WTC11 (cell line): ENCODE data around the gene INVS. TPM values are rescaled to one million over a fixed set of nuclear protein-coding genes. Genes with fewer than 3 reads are reported as not detected.

Experiments
- ATAC-seq: fragments of 200-7000 bp; cut with Tn5 transposase; 2 replicates; pipeline ENCODE4 v1.10.0; 2021; ENCODE audit warnings: mild to moderate bottlenecking, moderate library complexity
- CTCF ChIA-PET: fragments of 300-600 bp; sonication (Branson Sonifier 250); formaldehyde crosslinking; loops from one replicate; lab custom pipeline; 2021; ENCODE audit warnings: antibody characterized with exemption; lab: Charles Lee
- POLR2A ChIA-PET: fragments of 350-600 bp; sonication (Branson Sonifier 250); formaldehyde crosslinking; loops from one replicate; lab custom pipeline; 2021; ENCODE audit warnings: antibody characterized with exemption; lab: Charles Lee
- DNase-seq: peaks from one replicate; pipeline ENCODE4 v3.0.0; 2021; ENCODE audit warnings: low spot score
- H3K27ac Mint-ChIP-seq: 2 replicates; pipeline ENCODE4 v1.8.0; 2021; ENCODE audit warnings: mixed read lengths
- H3K27me3 Mint-ChIP-seq: 2 replicates; pipeline ENCODE4 v1.8.0; 2021; ENCODE audit warnings: low read depth, mild to moderate bottlenecking, moderate library complexity, mixed read lengths
- H3K36me3 Mint-ChIP-seq: 2 replicates; pipeline ENCODE4 v1.8.0; 2021; ENCODE audit warnings: mixed read lengths
- H3K4me1 Mint-ChIP-seq: 2 replicates; pipeline ENCODE4 v1.8.0; 2022; ENCODE audit warnings: mixed read lengths
- H3K4me3 Mint-ChIP-seq: 2 replicates; pipeline ENCODE4 v1.8.0; 2021; ENCODE audit warnings: mild to moderate bottlenecking, moderate library complexity, mixed read lengths
- H3K9me3 Mint-ChIP-seq: 2 replicates; pipeline ENCODE4 v1.8.0; 2021; ENCODE audit warnings: mixed read lengths
- ATF2 ChIP-seq: sonication (generic); formaldehyde crosslinking; IDR thresholded peaks from 2 replicates; pipeline ENCODE4 v1.8.1; 2022; ENCODE audit warnings: low read depth, missing genetic modification reagents, borderline replicate concordance
- CTCF ChIP-seq: fragments of 200-600 bp; IDR thresholded peaks from 2 replicates; pipeline ENCODE4 v1.8.0; 2022; ENCODE audit warnings: antibody characterized with exemption
- ETV6 ChIP-seq: sonication (generic); formaldehyde crosslinking; IDR thresholded peaks from 2 replicates; pipeline ENCODE4 v1.8.1; 2022; ENCODE audit warnings: mild to moderate bottlenecking, missing genetic modification reagents
- FOXJ3 ChIP-seq: sonication (generic); formaldehyde crosslinking; IDR thresholded peaks from 2 replicates; pipeline ENCODE4 v1.9.0; 2021; ENCODE audit warnings: missing genetic modification reagents, mild to moderate bottlenecking, borderline replicate concordance
- IRF2 ChIP-seq: sonication (generic); formaldehyde crosslinking; IDR thresholded peaks from 2 replicates; pipeline ENCODE4 v1.8.0; 2022; ENCODE audit warnings: low read depth, missing genetic modification reagents, borderline replicate concordance
- NFE2L1 ChIP-seq: sonication (generic); formaldehyde crosslinking; IDR thresholded peaks from 2 replicates; pipeline ENCODE4 v1.8.1; 2023; ENCODE audit warnings: missing genetic modification reagents
- PRDM15 ChIP-seq: sonication (generic); formaldehyde crosslinking; IDR thresholded peaks from 2 replicates; pipeline ENCODE4 v1.8.0; 2022; ENCODE audit warnings: missing genetic modification reagents
- PREB ChIP-seq: sonication (generic); formaldehyde crosslinking; IDR thresholded peaks from 2 replicates; pipeline ENCODE4 v1.8.1; 2022; ENCODE audit warnings: mild to moderate bottlenecking, missing genetic modification reagents, moderate library complexity, borderline replicate concordance
- PRRX2 ChIP-seq: fragments of 250-450 bp; sonication (Bioruptor Pico); IDR thresholded peaks from 2 replicates; pipeline ENCODE4 v1.8.0; 2021; ENCODE audit warnings: mild to moderate bottlenecking
- SOX15 ChIP-seq: fragments of 250-450 bp; sonication (Bioruptor Pico); IDR thresholded peaks from 2 replicates; pipeline ENCODE4 v1.9.0; 2021; ENCODE audit warnings: mild to moderate bottlenecking
- TEAD4 ChIP-seq: sonication (generic); formaldehyde crosslinking; IDR thresholded peaks from 2 replicates; pipeline ENCODE4 v1.8.0; 2022; ENCODE audit warnings: mild to moderate bottlenecking, missing genetic modification reagents
- ZNF396 ChIP-seq: fragments of 250-450 bp; sonication (Bioruptor Pico); IDR thresholded peaks from 2 replicates; pipeline ENCODE4 v1.8.0; 2021; ENCODE audit warnings: mild to moderate bottlenecking, moderate library complexity, borderline replicate concordance
- total RNA-seq: library from RNA; stranded (reverse); gene quantifications from 3 replicates; pipeline ENCODE4 v1.2.3, GENCODE V29; 2021
- TF ChIP-seq, protein P1 (sequence below): sonication (generic); formaldehyde crosslinking; IDR thresholded peaks from 2 replicates; pipeline ENCODE4 v1.8.1; 2023; ENCODE audit warnings: mild to moderate bottlenecking, missing genetic modification reagents, borderline replicate concordance
- TF ChIP-seq, protein P2 (sequence below): fragments of 250-450 bp; sonication (Bioruptor Pico); IDR thresholded peaks from 2 replicates; pipeline ENCODE4 v1.9.0; 2021; ENCODE audit warnings: moderate library complexity, mild to moderate bottlenecking, inconsistent platforms, borderline replicate concordance
- TF ChIP-seq, protein P3 (sequence below): sonication (generic); formaldehyde crosslinking; conservative IDR thresholded peaks from 2 replicates; pipeline ENCODE4 v1.8.1; 2023; ENCODE audit warnings: mild to moderate bottlenecking, low read depth, missing genetic modification reagents, moderate library complexity

INVS gene
- total RNA-seq, 1 experiment from 2014 or later = 8.1 TPM

GRCh38 chr9:100167176-100167575 lies 68.1 kb downstream of the INVS start:
- TF ChIP-seq FOXJ3 (CRISPR knock-in tag) = no peak
- TF ChIP-seq PREB (CRISPR knock-in tag) = no peak
- no peak for TF ChIP-seq ZNF396
- TF ChIP-seq TEAD4 (CRISPR knock-in tag) = no peak
- Mint-ChIP-seq H3K4me1 (peaks cover 8% of the 10 kb centered on the region; the same call in 1 of the 2 replicates), H3K36me3 (no peaks in the 10 kb centered on the region), H3K4me3 (no peak overlapping the region), H3K27ac (no peak overlapping the region), H3K9me3 (peaks cover under 1% of the 10 kb centered on the region; the same call in 1 of the 2 replicates), H3K27me3 (no peaks in the 10 kb centered on the region)
- ChIA-PET CTCF (interaction anchor here (0.7 kb wide), 1 partner anchor 23 kb away, joined by 3 read pairs; no protein-coding TSS in a partner anchor), POLR2A (no interaction called here)
- DNase-seq (no peak), ATAC-seq (no peak)

DNA sequence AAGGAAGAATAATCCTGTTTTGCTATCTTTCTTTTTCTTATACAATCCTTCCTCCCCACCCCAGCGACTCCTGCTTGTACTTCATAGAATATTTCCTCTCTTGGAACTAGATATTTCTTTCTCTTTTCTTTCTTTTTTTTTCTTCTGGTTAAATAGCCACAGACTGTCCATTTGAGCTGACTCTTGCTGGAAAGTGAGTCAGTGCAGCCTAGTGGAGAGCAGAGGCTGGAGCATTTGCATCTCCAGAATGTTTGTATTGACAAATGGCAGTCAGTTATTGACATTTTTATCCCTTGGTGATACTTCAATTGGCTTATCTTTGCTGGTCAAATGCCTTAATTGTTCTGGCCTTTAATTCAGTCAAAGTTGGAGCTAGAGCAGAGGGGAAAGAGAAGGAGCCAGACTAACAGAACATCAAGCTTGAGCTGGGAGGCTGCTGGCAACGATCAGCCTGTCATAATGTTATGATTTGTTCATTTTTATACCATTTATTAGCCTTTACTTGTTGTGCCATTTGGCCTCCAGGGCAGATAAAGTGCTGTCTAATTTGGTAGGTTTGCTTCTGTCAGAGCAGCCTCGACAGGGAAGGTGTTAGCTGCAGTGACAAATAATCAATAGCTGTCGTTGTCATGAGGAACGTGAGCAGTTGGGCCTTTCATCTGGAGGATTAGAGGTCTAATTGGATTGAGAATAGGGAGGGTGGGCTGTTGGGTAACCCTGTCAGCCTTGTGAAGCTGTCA lies 69.0 kb downstream of the INVS start:
- ATAC-seq = no peak
- CTCF ChIA-PET = interaction anchor here (0.9 to 1.0 kb wide), 2 partner anchors 48 kb away, joined by 3 read pairs; no protein-coding TSS in a partner anchor
- TF ChIP-seq, protein P1, sequence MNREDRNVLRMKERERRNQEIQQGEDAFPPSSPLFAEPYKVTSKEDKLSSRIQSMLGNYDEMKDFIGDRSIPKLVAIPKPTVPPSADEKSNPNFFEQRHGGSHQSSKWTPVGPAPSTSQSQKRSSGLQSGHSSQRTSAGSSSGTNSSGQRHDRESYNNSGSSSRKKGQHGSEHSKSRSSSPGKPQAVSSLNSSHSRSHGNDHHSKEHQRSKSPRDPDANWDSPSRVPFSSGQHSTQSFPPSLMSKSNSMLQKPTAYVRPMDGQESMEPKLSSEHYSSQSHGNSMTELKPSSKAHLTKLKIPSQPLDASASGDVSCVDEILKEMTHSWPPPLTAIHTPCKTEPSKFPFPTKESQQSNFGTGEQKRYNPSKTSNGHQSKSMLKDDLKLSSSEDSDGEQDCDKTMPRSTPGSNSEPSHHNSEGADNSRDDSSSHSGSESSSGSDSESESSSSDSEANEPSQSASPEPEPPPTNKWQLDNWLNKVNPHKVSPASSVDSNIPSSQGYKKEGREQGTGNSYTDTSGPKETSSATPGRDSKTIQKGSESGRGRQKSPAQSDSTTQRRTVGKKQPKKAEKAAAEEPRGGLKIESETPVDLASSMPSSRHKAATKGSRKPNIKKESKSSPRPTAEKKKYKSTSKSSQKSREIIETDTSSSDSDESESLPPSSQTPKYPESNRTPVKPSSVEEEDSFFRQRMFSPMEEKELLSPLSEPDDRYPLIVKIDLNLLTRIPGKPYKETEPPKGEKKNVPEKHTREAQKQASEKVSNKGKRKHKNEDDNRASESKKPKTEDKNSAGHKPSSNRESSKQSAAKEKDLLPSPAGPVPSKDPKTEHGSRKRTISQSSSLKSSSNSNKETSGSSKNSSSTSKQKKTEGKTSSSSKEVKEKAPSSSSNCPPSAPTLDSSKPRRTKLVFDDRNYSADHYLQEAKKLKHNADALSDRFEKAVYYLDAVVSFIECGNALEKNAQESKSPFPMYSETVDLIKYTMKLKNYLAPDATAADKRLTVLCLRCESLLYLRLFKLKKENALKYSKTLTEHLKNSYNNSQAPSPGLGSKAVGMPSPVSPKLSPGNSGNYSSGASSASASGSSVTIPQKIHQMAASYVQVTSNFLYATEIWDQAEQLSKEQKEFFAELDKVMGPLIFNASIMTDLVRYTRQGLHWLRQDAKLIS (CRISPR knock-in tag) = no peak
- TF ChIP-seq, protein P2, sequence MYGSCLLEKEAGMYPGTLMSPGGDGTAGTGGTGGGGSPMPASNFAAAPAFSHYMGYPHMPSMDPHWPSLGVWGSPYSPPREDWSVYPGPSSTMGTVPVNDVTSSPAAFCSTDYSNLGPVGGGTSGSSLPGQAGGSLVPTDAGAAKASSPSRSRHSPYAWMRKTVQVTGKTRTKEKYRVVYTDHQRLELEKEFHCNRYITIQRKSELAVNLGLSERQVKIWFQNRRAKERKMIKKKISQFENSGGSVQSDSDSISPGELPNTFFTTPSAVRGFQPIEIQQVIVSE (CRISPR knock-in tag) = no peak
- no peak for TF ChIP-seq CTCF
- TF ChIP-seq NFE2L1 = no peak
- TF ChIP-seq PRRX2 (CRISPR knock-in tag) = no peak
- no peak for TF ChIP-seq IRF2 (CRISPR knock-in tag)
- TF ChIP-seq ETV6 = no peak
- no peak for TF ChIP-seq PRDM15
- no peak for TF ChIP-seq ATF2 (CRISPR knock-in tag)
- no peak for TF ChIP-seq SOX15 (CRISPR knock-in tag)
- TF ChIP-seq, protein P3, sequence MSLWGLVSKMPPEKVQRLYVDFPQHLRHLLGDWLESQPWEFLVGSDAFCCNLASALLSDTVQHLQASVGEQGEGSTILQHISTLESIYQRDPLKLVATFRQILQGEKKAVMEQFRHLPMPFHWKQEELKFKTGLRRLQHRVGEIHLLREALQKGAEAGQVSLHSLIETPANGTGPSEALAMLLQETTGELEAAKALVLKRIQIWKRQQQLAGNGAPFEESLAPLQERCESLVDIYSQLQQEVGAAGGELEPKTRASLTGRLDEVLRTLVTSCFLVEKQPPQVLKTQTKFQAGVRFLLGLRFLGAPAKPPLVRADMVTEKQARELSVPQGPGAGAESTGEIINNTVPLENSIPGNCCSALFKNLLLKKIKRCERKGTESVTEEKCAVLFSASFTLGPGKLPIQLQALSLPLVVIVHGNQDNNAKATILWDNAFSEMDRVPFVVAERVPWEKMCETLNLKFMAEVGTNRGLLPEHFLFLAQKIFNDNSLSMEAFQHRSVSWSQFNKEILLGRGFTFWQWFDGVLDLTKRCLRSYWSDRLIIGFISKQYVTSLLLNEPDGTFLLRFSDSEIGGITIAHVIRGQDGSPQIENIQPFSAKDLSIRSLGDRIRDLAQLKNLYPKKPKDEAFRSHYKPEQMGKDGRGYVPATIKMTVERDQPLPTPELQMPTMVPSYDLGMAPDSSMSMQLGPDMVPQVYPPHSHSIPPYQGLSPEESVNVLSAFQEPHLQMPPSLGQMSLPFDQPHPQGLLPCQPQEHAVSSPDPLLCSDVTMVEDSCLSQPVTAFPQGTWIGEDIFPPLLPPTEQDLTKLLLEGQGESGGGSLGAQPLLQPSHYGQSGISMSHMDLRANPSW (CRISPR knock-in tag) = no peak

More for the DNA sequence above, 69.0 kb downstream of the INVS start:
- Mint-ChIP-seq H3K9me3 (peaks cover 9% of the 10 kb centered on the region), H3K27me3 (no peaks in the 10 kb centered on the region), H3K27ac (no peak overlapping the region), H3K4me1 (peaks cover 8% of the 10 kb centered on the region; the same call in 1 of the 2 replicates), H3K36me3 (peaks cover 4% of the 10 kb centered on the region), H3K4me3 (no peak overlapping the region)
- DNase-seq = no peak
- POLR2A ChIA-PET = no interaction called here
